Testis (tissue), 2 donors: ENCODE data around the gene PDK2.

Experiments used
- POLR2A ChIP-seq: fragments of 450-650 bp; IDR thresholded peaks from one replicate; pipeline ENCODE4 v1.6.1; 2017; ENCODE audit warnings: antibody characterized with exemption, mild to moderate bottlenecking, moderate library complexity
- TF ChIP-seq, protein P1 (sequence below), 3 experiments: fragments of 450-650 bp in 2 of 3; fragments of 200-600 bp in 1 of 3; sonication (generic) in 1 of 3; IDR thresholded peaks; one replicate each; pipeline ENCODE4 v1.5.1; 2016 to 2019; ENCODE audit warnings: antibody characterized with exemption in 3 of 3, mild to moderate bottlenecking in 2 of 3, moderate library complexity in 1 of 3

DNA sequence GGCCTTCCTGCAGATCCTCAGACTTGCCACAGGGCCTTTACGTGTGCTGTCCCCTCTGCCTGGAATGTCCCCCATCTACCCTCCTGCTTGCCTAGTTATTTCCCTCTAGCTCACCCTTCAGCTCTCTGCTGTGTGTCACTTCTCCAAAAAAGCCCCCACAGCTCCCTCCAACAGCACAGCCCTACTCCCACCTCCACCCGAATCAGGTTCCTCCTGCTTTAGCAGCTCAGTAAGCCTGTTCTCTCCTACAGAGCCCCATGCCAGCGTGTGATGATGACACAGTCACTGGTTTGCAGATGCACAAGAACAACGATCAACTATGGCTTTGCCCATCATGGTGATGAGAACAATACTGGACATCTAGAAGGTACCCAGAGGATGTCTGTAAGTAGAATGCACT, 41.9 kb downstream of the PDK2 start:
- TF ChIP-seq, protein P1, sequence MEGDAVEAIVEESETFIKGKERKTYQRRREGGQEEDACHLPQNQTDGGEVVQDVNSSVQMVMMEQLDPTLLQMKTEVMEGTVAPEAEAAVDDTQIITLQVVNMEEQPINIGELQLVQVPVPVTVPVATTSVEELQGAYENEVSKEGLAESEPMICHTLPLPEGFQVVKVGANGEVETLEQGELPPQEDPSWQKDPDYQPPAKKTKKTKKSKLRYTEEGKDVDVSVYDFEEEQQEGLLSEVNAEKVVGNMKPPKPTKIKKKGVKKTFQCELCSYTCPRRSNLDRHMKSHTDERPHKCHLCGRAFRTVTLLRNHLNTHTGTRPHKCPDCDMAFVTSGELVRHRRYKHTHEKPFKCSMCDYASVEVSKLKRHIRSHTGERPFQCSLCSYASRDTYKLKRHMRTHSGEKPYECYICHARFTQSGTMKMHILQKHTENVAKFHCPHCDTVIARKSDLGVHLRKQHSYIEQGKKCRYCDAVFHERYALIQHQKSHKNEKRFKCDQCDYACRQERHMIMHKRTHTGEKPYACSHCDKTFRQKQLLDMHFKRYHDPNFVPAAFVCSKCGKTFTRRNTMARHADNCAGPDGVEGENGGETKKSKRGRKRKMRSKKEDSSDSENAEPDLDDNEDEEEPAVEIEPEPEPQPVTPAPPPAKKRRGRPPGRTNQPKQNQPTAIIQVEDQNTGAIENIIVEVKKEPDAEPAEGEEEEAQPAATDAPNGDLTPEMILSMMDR (IDR thresholded peaks at IDR 0.05), result no peak
- TF ChIP-seq POLR2A, result no peak
